Esophagus squamous epithelium (tissue), 5 donors: ENCODE results near the gene C1QTNF1. TPM values are rescaled to one million over a fixed set of nuclear protein-coding genes. Genes with fewer than 3 reads are reported as not detected.

Experiments
- DNase-seq: peaks from one replicate; lab custom pipeline; 2025; lab: John Stamatoyannopoulos, UW
- H3K27ac ChIP-seq, 4 donors: fragments of 200-600 bp; sonication (generic); one replicate each; pipeline ENCODE4 v1.5.1; 2016 to 2019; ENCODE audit warnings: mild to moderate bottlenecking in 1 of 4
- H3K27me3 ChIP-seq, 4 donors: fragments of 200-600 bp; sonication (generic); 1 replicate in 3 of 4; 2 replicates in 1 of 4; pipeline versions ENCODE4 v1.5.1 to v1.6.0; 2017 to 2021; ENCODE audit warnings: antibody characterized with exemption in 1 of 4
- H3K36me3 ChIP-seq, 3 donors: fragments of 200-600 bp; sonication (generic); one replicate each; pipeline ENCODE4 v1.5.1; 2016 to 2019
- H3K4me1 ChIP-seq, 3 donors: fragments of 200-600 bp; sonication (generic); one replicate each; pipeline ENCODE4 v1.5.1; 2017 to 2019
- H3K4me3 ChIP-seq, 4 donors: fragments of 200-600 bp; sonication (generic); 1 replicate in 3 of 4; 2 replicates in 1 of 4; pipeline ENCODE4 v1.5.1; 2016 to 2019; ENCODE audit warnings: mild to moderate bottlenecking in 2 of 4, moderate library complexity in 1 of 4
- H3K9me3 ChIP-seq, 3 donors: fragments of 200-600 bp; sonication (generic); one replicate each; pipeline ENCODE4 v1.5.1; 2016 to 2019
- POLR2A ChIP-seq, 4 donors: fragments of 450-650 bp; IDR thresholded peaks; one replicate each; pipeline ENCODE4 v1.6.1; 2017; ENCODE audit warnings: antibody characterized with exemption in 4 of 4, mild to moderate bottlenecking in 4 of 4, moderate library complexity in 3 of 4
- WGBS, 2 donors: methylation state at CpG; one replicate each; pipeline ENCODE4 v1.1.5; 2018; 5-methylcytosine and 5-hydroxymethylcytosine counted together
- intact Hi-C: fragments of 100-400 bp; cut with DNase I; formaldehyde crosslinking; loops from one replicate; pipeline ENCODE4 v1.15.0; 2022
- total RNA-seq, 4 donors: library from RNA; depleted of rRNA; stranded (reverse); fragments of >200 nt; gene quantifications; one replicate each; pipeline ENCODE4 v1.1.0, GENCODE V29; 2016
- TF ChIP-seq, protein P1 (sequence below), 6 experiments: fragments of 450-650 bp in 4 of 6; fragments of 200-600 bp in 2 of 6; sonication (generic) in 2 of 6; IDR thresholded peaks; one replicate each; pipeline ENCODE4 v1.5.1; 2016 to 2019; ENCODE audit warnings: antibody characterized with exemption in 6 of 6, mild to moderate bottlenecking in 4 of 6, moderate library complexity in 4 of 6
- donor health status: DM: yes; HTN: yes; CAD: no.

Gene C1QTNF1
- total RNA-seq, 4 donors from 2014 or later = 2.7 to 20.4 (median 6.8) TPM

DNA sequence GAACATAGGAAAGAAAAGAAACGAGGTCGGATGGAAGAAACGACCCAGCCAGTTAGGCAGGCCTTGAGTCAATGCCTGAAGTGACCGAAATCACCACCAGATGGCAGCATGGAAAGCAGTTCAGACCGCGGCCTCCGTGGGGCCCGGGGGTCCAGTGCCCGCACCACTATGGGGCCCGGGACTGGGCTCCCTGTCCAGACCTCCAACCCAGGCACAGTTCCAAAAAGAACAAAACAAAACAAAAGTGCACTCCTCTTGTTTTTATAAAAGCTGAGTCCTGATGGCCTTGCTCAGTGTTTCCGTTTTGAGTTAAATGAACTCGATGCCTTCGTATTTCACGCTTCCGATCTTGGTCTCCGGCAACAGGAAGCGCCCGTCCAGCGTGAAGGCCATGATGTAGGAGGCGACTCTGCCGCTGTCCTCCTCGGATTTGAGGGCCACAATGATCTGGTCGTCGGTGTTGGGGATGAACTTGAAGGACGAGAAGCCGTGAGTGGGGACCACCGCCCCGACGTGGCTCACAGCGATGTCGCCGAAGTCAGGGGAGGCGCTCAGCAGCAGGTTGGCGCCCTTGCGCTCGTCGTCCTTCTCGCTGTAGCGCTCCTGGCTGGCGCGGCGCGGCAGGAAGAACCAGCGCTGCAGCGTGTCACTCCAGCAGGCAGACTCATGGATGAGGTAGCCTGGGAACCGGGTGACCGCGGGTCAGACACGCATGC is 30.6 kb upstream of the C1QTNF1 start:
- Histone ChIP-seq H3K4me3 (no peak overlapping the region), H3K9me3 (no peaks in the 10 kb centered on the region), H3K27ac (no peak overlapping the region), H3K27me3 (no peaks in the 10 kb centered on the region), H3K36me3 (peaks cover 32 to 93% (median 38%) of the 10 kb centered on the region in 3 donors), H3K4me1 (peaks cover 11 to 44% (median 23%) of the 10 kb centered on the region in 3 donors)
- no peak for DNase-seq
- TF ChIP-seq, protein P1, sequence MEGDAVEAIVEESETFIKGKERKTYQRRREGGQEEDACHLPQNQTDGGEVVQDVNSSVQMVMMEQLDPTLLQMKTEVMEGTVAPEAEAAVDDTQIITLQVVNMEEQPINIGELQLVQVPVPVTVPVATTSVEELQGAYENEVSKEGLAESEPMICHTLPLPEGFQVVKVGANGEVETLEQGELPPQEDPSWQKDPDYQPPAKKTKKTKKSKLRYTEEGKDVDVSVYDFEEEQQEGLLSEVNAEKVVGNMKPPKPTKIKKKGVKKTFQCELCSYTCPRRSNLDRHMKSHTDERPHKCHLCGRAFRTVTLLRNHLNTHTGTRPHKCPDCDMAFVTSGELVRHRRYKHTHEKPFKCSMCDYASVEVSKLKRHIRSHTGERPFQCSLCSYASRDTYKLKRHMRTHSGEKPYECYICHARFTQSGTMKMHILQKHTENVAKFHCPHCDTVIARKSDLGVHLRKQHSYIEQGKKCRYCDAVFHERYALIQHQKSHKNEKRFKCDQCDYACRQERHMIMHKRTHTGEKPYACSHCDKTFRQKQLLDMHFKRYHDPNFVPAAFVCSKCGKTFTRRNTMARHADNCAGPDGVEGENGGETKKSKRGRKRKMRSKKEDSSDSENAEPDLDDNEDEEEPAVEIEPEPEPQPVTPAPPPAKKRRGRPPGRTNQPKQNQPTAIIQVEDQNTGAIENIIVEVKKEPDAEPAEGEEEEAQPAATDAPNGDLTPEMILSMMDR (IDR thresholded peaks at IDR 0.05) = peak; percentile 62 to 82 (median 74)
- no peak for TF ChIP-seq POLR2A (IDR thresholded peaks at IDR 0.05)
- 40 to 63% methylated on average over 17 to 27 of the region's 49 CpGs for WGBS, 2 donors
- intact Hi-C loops = no loop called here

DNA sequence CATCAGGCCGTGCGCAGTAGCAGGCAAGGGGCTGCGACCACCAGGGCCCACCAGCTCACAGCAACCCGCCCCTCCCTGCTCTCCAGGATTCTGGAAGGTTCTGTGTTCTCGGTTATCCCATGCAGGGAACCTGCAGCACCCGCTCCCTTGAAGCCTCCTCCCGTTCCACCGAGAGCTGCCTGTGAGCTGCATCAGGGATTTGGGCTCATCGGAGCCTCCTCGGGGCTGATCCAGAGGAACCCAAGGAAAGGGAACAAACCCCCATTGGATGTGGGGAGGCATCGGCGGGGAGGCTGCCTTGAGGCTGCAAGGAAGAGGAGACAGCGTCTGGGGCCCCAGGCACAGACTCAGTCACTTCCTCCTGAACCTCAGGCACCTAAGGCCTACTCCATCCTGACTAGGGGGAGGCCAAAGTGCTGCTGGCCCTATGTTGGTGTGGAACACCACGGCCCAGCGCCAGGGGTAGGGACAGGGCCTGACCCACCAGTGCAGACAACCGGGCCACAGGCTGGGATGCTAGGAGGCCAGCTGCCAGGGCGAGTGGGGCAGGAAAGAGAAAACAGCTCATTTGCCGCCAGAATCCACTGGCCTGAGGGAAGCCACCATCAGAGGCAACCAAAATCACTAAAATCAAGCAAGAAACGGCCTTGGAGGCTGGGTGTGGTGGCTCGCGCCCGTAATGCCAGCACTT is 29.8 kb upstream of the C1QTNF1 start:
- intact Hi-C loops = no loop called here
- Histone ChIP-seq H3K4me3 (no peak overlapping the region), H3K36me3 (peaks cover 32 to 99% (median 38%) of the 10 kb centered on the region in 3 donors), H3K9me3 (no peaks in the 10 kb centered on the region), H3K27me3 (no peaks in the 10 kb centered on the region), H3K27ac (no peak overlapping the region), H3K4me1 (peaks cover 14 to 48% (median 29%) of the 10 kb centered on the region in 3 donors)
- TF ChIP-seq, protein P1 (IDR thresholded peaks at IDR 0.05) = no peak
- TF ChIP-seq POLR2A (IDR thresholded peaks at IDR 0.05) = no peak
- no peak for DNase-seq
- 83 to 88% methylated on average over 4 to 10 of the region's 22 CpGs for WGBS, 2 donors

DNA sequence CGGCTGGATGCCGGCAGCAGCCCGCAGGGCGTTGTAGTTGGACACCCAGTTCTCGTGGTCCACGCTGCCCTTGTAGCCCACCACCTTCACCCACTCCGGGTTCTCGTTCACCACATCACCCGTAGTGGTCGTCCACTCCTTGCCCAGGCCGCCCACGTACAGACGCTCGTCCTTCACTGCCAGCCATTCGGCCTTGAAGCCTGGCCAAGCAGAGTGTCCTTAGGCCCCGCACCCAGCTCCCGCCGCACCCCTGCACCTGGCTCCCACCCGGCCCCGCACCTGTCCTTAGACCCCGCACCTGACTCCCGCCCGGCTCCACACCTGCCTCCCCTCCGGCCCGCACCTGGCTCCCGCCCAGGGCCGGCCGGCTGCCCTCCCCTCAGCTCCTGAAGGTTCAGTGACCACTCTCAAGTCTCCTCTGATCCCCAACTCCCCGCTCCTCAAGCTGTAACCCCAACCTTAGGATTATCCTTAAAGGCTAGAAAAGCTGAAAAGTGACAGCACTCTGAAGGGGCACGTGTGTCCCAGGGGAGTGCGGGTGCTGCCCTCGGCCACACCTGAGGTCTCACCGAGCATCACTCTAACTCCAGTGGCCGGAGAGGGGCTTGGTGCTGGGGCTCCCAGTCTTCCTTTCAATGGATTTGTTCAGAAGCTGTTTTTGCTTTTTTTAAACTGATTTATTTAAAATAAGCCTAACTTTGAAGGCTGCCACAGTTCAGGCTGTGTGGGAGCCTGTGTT is 28.8 kb upstream of the C1QTNF1 start:
- no peaks in the 10 kb centered on the region for H3K27me3 ChIP-seq
- peak overlapping the region in 2 of 4 donors; percentile 66 to 76 for H3K27ac ChIP-seq
- TF ChIP-seq, protein P1 (IDR thresholded peaks at IDR 0.05) = no peak
- no peak for TF ChIP-seq POLR2A (IDR thresholded peaks at IDR 0.05)
- 96 to 97% methylated on average over 26 to 28 of the region's 34 CpGs for WGBS, 2 donors
- peaks cover 14 to 49% (median 29%) of the 10 kb centered on the region in 3 donors for H3K4me1 ChIP-seq
- H3K4me3 ChIP-seq = no peak overlapping the region
- intact Hi-C loops = no loop called here
- no peak for DNase-seq
- H3K36me3 ChIP-seq = peaks cover 35 to 99% (median 38%) of the 10 kb centered on the region in 3 donors
- no peaks in the 10 kb centered on the region for H3K9me3 ChIP-seq

DNA sequence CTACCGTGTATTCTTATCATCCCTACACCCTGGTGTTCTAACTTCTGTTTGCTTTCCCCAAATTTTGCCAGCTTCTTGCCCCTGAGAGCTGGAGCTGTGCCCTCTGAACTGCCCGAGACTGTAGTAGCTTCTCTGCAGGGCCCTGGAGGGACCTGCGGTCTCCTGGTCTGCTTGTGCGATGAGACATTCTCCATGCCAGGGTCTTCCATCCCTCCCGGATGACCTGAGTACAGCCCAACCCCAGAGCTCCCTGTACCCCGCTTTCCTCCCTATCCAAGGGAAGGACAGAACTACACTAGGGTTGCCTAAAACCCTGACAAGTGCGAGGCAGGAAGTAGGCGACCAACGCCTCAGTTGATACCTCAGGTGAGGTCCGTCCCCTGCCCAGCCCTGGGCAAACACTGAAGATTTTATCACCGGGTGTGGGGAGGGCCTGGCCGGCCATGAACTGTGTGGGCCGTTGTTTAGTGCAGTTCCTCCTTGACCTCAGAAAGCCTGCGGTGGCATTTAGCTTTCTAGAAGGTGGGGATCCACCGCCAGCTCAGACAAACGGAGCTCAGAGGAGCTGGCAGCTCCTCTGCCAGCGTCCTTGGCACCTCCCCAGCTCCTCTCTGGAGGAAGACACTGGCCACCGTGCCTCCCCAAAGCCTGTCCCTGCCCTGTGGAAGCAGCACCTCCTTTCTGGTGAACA is 28.1 kb upstream of the C1QTNF1 start:
- H3K27ac ChIP-seq = peak overlapping the region; percentile 11 to 76 (median 46)
- no peaks in the 10 kb centered on the region for H3K9me3 ChIP-seq
- H3K4me1 ChIP-seq = peaks cover 14 to 49% (median 29%) of the 10 kb centered on the region in 3 donors
- intact Hi-C loops = no loop called here
- WGBS, 2 donors = 73% methylated on average over 4 to 7 of the region's 18 CpGs
- no peak overlapping the region for H3K4me3 ChIP-seq
- no peaks in the 10 kb centered on the region for H3K27me3 ChIP-seq
- no peak for DNase-seq
- TF ChIP-seq, protein P1 (IDR thresholded peaks at IDR 0.05) = no peak
- no peak for TF ChIP-seq POLR2A (IDR thresholded peaks at IDR 0.05)
- peaks cover 32 to 99% (median 34%) of the 10 kb centered on the region in 3 donors for H3K36me3 ChIP-seq
